Endometrial microvascular endothelial cells (primary cell): Measurements from ENCODE around the gene GPR37. TPM values are rescaled to one million over a fixed set of nuclear protein-coding genes. Genes with fewer than 3 reads are reported as not detected.

ENCODE experiments used
- in situ Hi-C: cut with HindIII; loops from 2 replicates; pipeline ENCODE4 v1.10.0; 2017; ENCODE audit warnings: low sequenced_read_pairs, low pct_unique_long_range_greater_than_20kb; ENCODE audit errors: inconsistent ontology term
- total RNA-seq: library from RNA; depleted of rRNA; stranded (reverse); fragments of >200 nt; gene quantifications from one replicate; pipeline ENCODE4 v1.2.3, GENCODE V29; 2015; ENCODE audit errors: inconsistent ontology term

GPR37 gene
- total RNA-seq, 1 donor from 2014 or later: 2.8 TPM

DNA sequence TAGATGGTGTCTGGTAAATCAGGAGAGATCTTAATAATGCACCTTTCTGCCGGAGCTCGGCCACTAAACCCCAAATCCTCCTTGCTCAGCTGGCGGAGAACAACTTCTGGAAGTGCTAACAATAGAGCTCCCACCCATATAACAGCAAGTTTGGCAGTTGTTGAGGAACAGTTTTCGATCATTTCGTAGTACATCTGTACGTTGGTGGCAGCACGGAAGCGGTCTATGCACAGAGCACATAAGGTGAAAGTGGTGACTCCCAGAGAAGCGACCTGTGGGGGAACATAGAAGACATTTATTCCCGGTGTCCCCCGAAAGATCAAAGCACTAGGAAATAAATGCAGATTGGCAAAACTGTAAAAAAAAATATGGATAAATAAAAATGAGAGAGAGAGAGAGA, 18.5 kb downstream of the GPR37 start:
- in situ Hi-C loops: no loop called here

DNA sequence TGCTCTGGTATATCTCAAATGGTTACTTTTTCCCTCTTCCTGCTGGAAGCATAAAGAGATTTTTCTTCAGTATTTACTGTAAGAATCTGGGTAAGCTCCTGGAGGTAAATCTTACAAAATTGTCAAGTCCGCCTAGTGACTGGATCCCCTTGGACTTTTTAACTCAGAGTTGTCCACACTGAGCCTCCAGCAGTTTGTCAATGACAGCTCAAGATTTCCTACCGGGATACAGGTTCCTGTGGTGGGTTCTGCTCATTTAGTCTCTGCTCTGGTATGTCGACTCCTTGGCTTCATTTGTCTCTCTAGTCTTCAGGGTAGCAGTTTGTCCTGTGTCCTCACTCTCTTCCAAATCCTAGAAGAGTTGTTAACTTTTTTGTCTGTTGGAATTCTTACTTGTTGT, 27.0 kb downstream of the GPR37 start:
- in situ Hi-C loops: no loop called here

DNA sequence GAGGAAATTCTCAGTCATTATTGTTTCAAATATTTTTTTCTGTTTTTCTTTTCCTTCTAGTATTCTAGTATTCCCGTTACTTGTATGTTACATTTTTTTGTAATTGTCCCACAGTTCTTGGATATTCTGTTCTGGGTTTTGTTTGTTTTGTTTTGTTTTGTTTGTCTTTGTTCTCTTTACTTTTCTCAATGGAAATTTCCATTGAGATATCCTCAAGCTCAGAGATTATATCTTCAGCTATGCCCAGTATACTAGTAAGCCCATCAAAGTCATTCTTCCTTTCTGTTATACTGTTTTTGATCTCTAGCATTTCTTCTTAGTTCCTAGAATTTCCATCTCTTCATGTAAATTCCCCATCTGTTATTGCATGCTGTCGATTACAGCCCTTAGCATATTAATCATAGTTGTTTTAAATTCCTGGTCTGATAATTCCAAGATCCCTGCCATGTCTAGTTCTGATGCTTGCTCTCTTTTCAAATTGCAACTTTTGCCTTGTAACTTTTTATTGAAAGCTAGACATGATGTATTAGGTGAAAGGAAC, 27.8 kb downstream of the GPR37 start:
- in situ Hi-C loops: no loop called here

DNA sequence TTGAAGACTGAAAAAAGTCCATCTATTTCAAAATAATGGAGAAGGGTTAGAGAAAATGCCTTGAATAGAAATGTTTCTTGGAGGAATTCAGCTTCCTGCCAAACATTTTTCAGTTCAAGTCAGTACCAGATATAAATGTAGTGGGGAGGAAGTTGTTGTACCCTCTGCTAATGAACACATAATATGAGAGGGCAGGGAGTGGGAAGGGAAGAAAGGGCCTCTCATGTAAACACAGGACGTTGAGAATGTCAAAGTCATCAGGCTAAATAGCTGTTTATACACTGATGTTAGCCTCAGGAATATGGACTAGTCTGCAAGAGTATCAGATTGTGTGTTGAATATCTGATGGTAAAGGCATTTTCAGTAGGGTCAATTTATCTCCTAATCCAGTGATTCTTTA, 37.0 kb downstream of the GPR37 start:
- in situ Hi-C loops: no loop called here

DNA sequence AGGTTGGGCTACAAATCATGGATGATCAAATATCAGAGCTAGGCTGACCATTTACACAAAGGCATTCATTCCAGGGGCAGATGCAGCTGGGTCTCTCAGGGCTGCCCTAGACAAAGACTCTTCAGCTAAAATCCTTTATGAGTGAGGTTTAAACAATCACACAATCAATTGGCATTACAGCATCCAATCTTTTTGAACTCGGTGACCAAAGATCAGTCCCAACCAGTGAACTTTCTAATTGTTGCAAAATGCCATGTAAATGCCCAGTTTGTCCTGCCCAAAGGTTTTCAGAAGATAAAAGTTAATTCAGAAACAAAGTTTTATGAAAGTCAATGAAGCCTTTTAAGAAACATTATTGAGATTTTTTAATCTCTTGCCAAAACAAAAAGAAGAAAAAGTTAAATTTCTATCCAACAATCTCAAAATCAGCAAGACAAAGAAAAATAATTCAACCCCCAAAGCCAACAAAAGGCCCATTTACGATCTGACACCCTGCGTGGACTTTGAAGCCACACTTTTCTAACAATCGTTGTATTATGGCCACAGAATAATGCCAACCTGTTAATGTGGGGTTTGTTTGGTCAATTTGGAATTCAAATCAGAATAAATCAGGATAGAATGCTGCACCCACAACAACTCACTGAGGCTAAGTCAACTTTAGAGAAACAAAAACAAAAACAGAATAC, 40.9 kb downstream of the GPR37 start:
- in situ Hi-C loops: no loop called here

DNA sequence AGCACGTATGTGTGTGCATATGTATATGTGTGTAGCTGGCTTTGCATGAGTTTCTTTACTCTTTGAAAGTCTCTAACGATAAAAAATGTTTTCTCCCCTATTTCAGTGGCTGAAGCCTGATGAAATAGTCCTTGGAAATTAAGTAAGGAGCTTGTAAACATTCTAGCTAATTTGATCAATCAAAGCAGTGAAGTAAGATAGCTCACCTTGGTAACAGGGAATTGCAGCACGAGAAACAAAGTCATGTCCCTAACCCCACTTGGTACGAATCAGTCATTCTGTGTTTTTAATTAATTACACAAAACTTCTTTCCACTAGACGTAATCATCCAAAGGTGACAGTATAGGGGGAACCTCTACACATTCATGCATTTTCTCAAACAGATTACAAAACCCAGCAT, 41.5 kb downstream of the GPR37 start:
- in situ Hi-C loops: no loop called here

DNA sequence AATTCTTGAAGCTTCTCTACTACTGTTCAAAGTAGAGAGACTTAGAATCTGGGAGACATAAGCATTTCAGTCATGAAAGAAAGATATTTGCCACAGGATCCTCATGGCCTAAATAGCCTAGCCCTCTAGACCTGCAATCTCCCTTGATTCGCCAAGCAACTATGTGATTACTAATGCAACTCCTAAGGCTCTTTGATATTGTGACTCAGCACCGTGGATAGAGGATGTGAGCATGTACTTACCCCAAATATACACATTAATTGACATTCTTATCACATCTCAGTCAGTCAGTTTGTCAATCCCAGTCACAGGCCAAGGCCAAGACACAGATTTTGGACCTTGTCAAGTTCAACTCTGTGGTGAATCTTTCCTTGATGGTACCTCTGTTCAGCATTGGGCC, 42.6 kb downstream of the GPR37 start:
- in situ Hi-C loops: no loop called here

DNA sequence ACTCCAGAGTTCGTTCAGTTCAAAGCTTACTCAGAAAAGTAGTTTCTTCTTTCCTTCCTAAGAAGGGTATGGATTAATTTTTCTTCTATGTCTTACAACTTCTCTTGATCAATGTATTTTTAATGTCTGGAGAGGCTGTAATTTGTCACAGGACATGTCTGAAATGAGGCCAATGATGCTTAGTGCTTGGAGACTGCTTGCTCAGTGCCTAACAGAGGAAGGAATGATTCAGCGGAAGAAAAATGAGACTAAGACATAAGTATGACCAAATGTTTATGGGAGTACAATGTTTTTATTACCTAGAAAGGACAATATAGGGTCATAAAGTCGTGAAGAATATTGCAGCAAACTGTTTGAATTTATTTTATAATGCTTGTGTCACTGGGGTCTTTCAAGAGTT, 43.3 kb downstream of the GPR37 start:
- in situ Hi-C loops: no loop called here

DNA sequence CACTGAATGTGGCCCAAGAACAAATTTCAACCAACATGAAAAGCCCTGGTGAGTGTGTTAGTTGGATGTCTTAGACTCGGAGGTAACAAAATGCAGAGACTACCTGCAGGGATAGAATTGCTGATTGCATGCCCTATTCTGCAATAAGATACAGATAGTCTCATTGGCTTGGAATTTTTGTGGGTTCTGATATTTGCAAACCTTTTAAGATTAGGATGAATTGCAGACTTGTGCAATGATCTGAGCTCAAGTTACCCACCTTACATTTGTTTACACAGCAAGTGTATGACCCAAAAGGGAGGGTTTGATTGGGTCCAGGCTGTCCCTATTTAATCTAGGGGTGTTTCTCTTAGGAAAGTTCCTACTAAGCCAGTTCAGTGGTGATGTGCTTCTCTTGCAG, 45.4 kb downstream of the GPR37 start:
- in situ Hi-C loops: no loop called here

DNA sequence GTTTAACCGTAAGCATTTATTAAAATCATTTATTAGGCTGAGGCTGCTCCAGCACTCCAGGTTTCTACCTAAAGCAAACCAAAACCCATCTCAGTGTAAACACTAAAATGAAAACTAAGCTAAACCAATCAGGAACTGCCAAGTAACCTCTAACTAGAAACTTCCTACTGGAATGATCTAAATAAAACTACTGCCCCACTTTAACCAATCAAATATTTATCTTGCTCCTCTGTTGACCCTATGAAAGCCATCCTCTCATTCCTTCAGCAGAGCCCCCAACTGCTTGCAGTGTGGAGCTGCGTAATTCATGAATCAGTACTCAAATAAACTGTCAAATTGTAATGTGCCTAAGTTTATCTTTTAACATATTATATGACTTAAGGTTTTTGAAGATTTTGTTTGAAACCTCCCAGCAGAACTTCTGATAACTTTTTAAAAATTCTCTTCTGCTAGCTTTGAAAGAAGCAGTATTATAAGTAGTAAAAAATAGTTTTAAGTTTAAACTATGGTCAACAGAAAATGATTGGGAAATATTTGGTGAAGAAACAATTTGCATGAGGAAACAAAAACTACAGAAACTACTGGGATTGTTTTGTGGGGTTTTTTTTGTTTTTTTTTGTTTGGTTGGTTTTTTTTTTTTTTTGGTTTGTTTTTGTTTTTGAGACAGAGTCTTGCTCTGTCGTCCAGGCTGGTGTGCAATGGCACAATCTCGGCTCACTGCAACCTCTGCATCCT, 47.4 kb downstream of the GPR37 start:
- in situ Hi-C loops: no loop called here

DNA sequence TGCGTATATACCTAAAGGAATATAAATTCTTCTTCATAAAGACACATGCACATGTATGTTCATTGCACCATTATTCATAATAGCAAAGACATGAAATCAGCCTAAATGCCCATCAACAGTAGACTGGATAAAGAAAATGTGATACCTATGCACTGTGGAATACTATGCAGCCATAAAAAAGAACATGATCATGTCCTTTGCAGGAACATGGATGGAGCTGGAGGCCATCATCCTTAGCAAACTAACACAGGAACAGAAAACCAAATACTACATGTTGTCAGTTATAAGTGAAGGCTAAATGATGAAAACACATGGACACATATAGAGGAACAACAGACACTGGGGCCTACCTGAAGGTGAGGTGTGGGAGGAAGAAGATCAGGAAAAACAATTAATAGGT, 48.7 kb downstream of the GPR37 start:
- in situ Hi-C loops: no loop called here

DNA sequence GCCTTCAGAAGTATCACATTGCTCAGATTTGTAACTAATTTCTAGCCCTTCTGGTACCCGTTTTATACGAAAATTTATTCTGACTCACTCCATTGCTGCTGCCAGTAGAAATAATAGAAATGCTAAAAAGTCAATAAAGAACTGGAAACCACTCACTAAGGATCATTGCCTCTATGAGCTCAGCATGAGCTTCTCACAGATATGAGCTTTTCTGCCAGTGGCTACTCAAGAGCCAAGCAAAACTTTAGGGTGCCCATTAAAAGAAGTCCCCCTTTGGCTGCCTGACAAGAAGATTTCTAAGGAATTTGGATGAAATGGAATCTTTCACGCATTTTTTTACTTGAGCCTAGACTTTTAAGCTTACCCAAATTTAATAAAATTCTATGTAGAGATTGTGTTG, 52.5 kb downstream of the GPR37 start:
- in situ Hi-C loops: no loop called here

DNA sequence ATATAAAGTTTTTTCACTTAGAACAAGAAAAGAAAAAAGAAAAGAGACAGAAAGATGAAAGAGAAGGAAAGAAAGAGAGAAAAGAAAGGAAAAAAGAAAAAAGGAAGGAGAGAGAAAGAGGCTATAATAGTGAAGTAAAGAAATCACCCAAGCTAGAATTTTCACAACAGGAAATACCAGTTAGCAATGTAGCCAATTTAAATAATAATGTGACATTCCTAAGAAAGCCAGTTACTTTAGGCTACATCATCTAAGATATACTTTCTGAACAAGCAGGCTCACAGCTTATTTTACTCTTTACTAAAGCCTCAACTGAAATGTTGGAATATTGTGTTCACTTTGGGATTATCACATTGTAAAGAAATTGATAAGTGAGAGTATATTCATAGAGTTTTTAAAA, 53.6 kb downstream of the GPR37 start:
- in situ Hi-C loops: no loop called here

DNA sequence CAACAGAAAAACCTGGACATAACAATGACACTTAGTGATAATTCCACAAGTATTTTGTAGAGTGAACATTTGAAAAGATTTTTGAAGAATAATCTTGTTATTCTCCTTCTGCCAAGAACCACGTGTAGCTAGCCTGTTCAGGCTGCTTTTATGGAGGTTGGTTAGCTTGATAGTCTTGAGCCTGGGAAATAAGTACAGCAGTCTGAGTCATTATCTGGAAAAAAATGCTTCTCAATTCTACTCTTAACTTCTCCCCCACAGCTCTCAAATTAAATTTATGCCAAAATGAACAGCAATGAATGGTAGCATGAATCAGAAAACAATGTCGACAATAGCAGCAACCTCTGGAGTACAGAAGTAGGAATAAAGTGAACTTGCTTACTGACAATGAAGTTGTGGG, 63.2 kb downstream of the GPR37 start:
- in situ Hi-C loops: no loop called here

DNA sequence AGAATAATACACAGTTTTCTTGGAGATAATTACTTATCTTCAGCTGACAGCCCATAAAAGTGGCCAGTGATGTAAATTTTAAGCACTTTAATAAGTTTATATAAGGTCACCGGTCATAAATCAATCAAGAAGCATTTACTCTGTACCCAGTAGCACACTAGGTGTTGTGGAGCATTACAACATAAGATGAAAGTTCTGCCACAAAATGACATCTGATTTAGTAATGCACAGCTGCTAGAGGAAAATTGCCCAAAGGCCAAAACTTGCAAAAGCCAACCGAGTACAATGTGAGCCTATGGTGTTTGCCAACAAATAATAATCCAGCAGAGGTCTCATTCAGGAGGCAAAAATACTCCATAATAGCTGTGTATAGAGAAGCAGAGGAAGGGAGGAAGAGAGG, 63.6 kb downstream of the GPR37 start:
- in situ Hi-C loops: no loop called here

DNA sequence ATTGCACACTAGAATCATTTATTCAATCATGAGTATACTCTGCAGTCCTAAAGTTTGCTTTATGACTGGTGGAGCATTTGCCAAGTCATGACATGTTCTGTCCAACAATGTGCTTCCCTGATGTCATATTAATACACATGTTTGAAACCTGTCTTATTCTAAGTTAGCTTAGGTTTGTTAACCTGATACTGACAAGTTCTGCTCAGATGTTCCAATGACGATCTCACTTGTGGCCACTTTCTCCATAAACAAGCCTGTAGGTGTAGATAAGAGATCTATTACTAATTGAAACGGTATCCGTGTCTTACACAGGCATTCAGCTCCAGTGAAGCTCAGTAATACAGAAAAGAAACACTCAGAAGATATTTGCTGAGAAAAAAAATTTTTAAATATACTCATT, 64.9 kb downstream of the GPR37 start:
- in situ Hi-C loops: no loop called here

DNA sequence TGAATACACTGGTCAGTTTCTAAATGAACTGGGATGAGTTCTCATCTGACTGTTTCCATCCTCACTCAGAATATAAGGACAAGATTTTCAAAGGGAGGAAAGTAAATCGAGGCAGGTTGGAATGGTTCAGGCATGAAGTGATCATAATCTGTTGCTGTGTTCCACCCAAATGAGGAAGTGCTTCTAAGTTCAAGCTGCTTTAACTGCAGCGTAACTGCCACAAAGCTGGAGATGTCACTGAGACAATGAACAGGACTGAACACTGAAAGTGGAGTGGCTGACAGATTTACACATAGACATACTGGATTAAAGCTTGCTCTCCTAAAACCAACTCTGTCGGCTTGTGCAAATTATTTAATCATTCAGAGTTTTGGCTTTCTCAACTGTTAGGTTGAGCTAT, 66.6 kb downstream of the GPR37 start:
- in situ Hi-C loops: no loop called here

DNA sequence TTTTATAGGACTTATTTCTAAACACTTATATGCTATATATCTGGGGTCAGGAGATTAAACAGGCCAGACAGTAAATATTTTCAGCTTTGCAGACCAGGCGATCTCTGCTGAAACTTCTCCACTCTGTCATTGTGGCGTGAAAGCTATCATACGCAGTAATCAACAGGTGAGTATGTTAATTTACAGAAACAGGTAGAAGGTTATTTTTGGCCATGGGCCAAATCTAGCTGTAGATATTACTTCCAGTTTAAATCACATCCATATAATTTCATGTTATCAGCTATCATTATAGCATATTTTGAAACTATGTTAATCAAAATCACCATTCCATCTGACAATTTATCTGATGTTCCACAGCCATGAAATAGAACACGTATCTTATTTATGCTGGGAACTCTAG, 67.8 kb downstream of the GPR37 start:
- in situ Hi-C loops: no loop called here
